ENCODE measurements around the gene MUTYH. TPM values are rescaled to one million over a fixed set of nuclear protein-coding genes. Genes with fewer than 3 reads are reported as not detected.

The MUTYH gene
- total RNA-seq (2021; ENCODE audit: unreplicated experiment): 40.8 TPM
- polyA plus RNA-seq (2012; ENCODE audit: insufficient read length): 36.4 TPM
- percentile 73 among the genes with signal in this experiment for Bru-seq, nascent RNA
- BruChase-seq, experiment 1, labeled RNA remaining after a 2-hour chase: percentile 68 among the genes with signal in this experiment
- BruChase-seq, experiment 2, labeled RNA remaining after a 6-hour chase: percentile 65 among the genes with signal in this experiment
- long read RNA-seq, partial matches to known transcripts: 12 of 37 reads
- long read RNA-seq, other reads (novel, unspliced or antisense): 21 of 37 reads

DNA sequence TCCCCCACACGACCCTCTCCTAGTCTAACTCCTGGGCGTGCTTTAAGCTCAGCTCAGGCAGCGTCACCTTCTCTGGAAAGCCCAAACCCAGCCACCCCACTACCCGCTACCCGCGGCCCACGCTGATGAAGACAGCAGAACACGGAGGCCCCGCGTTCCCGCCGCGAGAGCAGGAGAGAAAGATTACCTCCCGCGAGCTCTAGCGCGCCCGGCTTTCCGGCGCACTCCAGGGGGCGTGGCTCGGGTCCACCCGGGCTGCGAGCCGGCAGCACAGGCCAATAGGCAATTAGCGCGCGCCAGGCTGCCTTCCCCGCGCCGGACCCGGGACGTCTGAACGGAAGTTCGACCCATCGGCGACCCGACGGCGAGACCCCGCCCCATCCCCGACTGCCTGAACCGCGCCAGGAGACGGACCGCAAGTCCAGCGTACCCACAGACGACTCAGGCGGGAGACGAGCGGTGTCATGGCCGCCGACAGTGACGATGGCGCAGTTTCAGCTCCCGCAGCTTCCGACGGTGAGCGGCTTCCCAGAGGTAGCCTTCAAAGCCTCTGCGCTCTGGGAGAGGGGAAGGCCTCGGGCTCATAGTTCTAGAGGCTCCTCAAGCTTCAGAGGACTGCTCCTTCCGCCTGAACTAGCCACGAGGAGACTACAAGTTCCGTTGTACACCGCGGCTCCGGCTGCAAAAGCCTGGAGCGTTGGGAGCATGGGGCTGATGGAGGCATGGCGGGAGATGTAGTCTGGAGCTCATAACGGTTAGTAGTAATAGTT is at the start of gene MUTYH, which contains the start of gene TOE1:
MUTYH (minus strand) TSS at position 652 of the 770 bp plus-strand sequence. CDS start 5,935 bp downstream, outside the sequence.
TOE1 (plus strand) TSS at position 382 of the 770 bp plus-strand sequence; CDS start at position 465, 83 bp downstream.
- POLR2A ChIA-PET: interaction anchor here (0.5 to 1.6 kb wide), 4 partner anchors 8 to 915 kb away, joined by 3 to 4 read pairs (median 3); no protein-coding TSS in a partner anchor
- H3K4me3 ChIP-seq (ENCODE audit: low read depth in 2 of 2, low read length in 2 of 2): peak within 1 kb of the TSS; percentile 89 to 90
- H3K27ac ChIP-seq (ENCODE audit: low read length): peak within 1 kb of the TSS; percentile 98
- intact Hi-C loops (cut with micrococcal nuclease; ENCODE audit: unreplicated experiment): no loop called here
- no TSS peak for BruUV-seq (replicated peaks)
- CTCF ChIA-PET: interaction anchor here (0.5 to 2.0 kb wide), 4 partner anchors 151 to 218 kb away, joined by 3 to 10 read pairs (median 6); partner anchors contain the start of genes CCDC163, MMACHC and TESK2
- peaks cover 19% of the 10 kb centered on the region for H3K4me1 ChIP-seq (ENCODE audit: control insufficient read depth, insufficient read depth, low read length)
- ATAC-seq (peak; percentile 95), DNase-seq (ENCODE audit: low read depth, low spot score) (no peak)
- no peaks in the 10 kb centered on the region for H3K9me3 ChIP-seq (ENCODE audit: control insufficient read depth, insufficient read depth, low read depth, low read length)
- peaks cover 14% of the 10 kb centered on the region for H3K36me3 ChIP-seq (ENCODE audit: control insufficient read depth, insufficient read depth, low read length)
- TF ChIP-seq, protein P1, sequence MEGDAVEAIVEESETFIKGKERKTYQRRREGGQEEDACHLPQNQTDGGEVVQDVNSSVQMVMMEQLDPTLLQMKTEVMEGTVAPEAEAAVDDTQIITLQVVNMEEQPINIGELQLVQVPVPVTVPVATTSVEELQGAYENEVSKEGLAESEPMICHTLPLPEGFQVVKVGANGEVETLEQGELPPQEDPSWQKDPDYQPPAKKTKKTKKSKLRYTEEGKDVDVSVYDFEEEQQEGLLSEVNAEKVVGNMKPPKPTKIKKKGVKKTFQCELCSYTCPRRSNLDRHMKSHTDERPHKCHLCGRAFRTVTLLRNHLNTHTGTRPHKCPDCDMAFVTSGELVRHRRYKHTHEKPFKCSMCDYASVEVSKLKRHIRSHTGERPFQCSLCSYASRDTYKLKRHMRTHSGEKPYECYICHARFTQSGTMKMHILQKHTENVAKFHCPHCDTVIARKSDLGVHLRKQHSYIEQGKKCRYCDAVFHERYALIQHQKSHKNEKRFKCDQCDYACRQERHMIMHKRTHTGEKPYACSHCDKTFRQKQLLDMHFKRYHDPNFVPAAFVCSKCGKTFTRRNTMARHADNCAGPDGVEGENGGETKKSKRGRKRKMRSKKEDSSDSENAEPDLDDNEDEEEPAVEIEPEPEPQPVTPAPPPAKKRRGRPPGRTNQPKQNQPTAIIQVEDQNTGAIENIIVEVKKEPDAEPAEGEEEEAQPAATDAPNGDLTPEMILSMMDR (IDR thresholded peaks at IDR 0.05): no peak
- TF ChIP-seq SIN3A (IDR thresholded peaks at IDR 0.05; ENCODE audit: borderline replicate concordance, insufficient read depth, low read depth, low read length) (0 out of 2 replicates have a peak, but pooled peaks have one; percentile 14), TCF7L2 (IDR thresholded peaks at IDR 0.05; ENCODE audit: low read depth, low read length) (peak; percentile 58; the same call in 1 of the 2 replicates), POLR2AphosphoS5 (IDR thresholded peaks at IDR 0.05; ENCODE audit: low read depth, low read length) (peak; percentile 87)
- TF ChIP-seq, protein P2, sequence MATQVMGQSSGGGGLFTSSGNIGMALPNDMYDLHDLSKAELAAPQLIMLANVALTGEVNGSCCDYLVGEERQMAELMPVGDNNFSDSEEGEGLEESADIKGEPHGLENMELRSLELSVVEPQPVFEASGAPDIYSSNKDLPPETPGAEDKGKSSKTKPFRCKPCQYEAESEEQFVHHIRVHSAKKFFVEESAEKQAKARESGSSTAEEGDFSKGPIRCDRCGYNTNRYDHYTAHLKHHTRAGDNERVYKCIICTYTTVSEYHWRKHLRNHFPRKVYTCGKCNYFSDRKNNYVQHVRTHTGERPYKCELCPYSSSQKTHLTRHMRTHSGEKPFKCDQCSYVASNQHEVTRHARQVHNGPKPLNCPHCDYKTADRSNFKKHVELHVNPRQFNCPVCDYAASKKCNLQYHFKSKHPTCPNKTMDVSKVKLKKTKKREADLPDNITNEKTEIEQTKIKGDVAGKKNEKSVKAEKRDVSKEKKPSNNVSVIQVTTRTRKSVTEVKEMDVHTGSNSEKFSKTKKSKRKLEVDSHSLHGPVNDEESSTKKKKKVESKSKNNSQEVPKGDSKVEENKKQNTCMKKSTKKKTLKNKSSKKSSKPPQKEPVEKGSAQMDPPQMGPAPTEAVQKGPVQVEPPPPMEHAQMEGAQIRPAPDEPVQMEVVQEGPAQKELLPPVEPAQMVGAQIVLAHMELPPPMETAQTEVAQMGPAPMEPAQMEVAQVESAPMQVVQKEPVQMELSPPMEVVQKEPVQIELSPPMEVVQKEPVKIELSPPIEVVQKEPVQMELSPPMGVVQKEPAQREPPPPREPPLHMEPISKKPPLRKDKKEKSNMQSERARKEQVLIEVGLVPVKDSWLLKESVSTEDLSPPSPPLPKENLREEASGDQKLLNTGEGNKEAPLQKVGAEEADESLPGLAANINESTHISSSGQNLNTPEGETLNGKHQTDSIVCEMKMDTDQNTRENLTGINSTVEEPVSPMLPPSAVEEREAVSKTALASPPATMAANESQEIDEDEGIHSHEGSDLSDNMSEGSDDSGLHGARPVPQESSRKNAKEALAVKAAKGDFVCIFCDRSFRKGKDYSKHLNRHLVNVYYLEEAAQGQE (IDR thresholded peaks at IDR 0.05; ENCODE audit: insufficient read depth in 1 of 2, low read depth in 2 of 2, low read length in 1 of 2): no peak
- in situ Hi-C loops (cut with HindIII; ENCODE audit: low pct_unique_long_range_greater_than_20kb, low sequenced_read_pairs): no loop called here
- H3K27me3 ChIP-seq (ENCODE audit: control insufficient read depth, insufficient read depth, low read length): no peaks in the 10 kb centered on the region

DNA sequence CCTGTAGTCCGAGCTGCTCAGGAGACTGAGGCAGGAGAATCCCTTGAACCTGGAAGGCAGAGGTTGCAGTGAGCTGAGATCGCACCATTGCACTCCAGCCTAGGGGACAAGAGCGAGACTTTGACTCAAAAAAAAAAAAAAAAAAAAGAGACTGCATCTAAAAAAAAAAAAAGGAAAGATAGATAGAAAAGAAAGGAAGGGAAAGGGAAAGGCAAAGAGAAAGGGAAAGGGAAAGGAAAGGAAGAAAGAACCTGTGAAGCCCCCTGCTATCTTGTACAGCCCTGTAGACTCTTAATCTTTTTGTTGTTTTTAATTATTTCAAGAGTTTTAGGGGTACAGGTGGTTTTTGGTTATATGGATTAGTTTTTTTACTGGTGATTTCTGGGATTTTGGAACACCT is 46.0 kb upstream of the MUTYH start:
- ChIA-PET POLR2A (no interaction called here), CTCF (interaction anchor here (0.7 kb wide), 1 partner anchor 12 kb away, joined by 4 read pairs; no protein-coding TSS in a partner anchor)
- intact Hi-C loops (cut with micrococcal nuclease; ENCODE audit: unreplicated experiment) (no loop called here), in situ Hi-C loops (cut with HindIII; ENCODE audit: low pct_unique_long_range_greater_than_20kb, low sequenced_read_pairs) (no loop called here)
- Histone ChIP-seq H3K27me3 (ENCODE audit: control insufficient read depth, insufficient read depth, low read length) (no peaks in the 10 kb centered on the region), H3K4me1 (ENCODE audit: control insufficient read depth, insufficient read depth, low read length) (no peaks in the 10 kb centered on the region), H3K36me3 (ENCODE audit: control insufficient read depth, insufficient read depth, low read length) (no peaks in the 10 kb centered on the region), H3K27ac (ENCODE audit: low read length) (no peak overlapping the region), H3K4me3 (ENCODE audit: low read depth in 2 of 2, low read length in 2 of 2) (no peak overlapping the region), H3K9me3 (ENCODE audit: control insufficient read depth, insufficient read depth, low read depth, low read length) (no peaks in the 10 kb centered on the region)
- BruUV-seq (replicated peaks): no TSS peak
- no peak for ATAC-seq
- TF ChIP-seq, protein P1 (IDR thresholded peaks at IDR 0.05): no peak
- DNase-seq (ENCODE audit: low read depth, low spot score): no peak
